ENCODE data around the gene PDPN. TPM values are rescaled to one million over a fixed set of nuclear protein-coding genes. Genes with fewer than 3 reads are reported as not detected.

PDPN gene
- total and polyA plus RNA-seq, 5 donors from 2014 or later, result not detected

- no peaks in the 10 kb centered on the region for H3K27me3 Mint-ChIP-seq
- Histone ChIP-seq H3K27ac (ENCODE audit: insufficient read depth, low read length, poor library complexity, severe bottlenecking) (no peak overlapping the region), H3K36me3 (ENCODE audit: control insufficient read depth, insufficient read depth, low read length) (no peaks in the 10 kb centered on the region), H3K4me3 (ENCODE audit: low read depth, low read length) (no peak overlapping the region), H3K27me3 (ENCODE audit: control insufficient read depth, insufficient read depth, low read length) (no peaks in the 10 kb centered on the region), H3K9me3 (ENCODE audit: control insufficient read depth in 2 of 2, low read length in 2 of 2) (no peaks in the 10 kb centered on the region), H3K4me1 (ENCODE audit: control insufficient read depth, insufficient read depth, low read length, poor library complexity, severe bottlenecking) (no peaks in the 10 kb centered on the region)
- ATAC-seq (ENCODE audit: low read depth in 2 of 2), result no peak
- H3K27ac Mint-ChIP-seq, result no peak overlapping the region
- DNase-seq, result no peak
- H3K4me3 Mint-ChIP-seq, result no peak overlapping the region
- H3K9me3 Mint-ChIP-seq, result peaks cover 0 to 2% (median 0%) of the 10 kb centered on the region in 7 donors
- no peaks in the 10 kb centered on the region for H3K4me1 Mint-ChIP-seq
- no peaks in the 10 kb centered on the region for H3K36me3 Mint-ChIP-seq
Observed at GRCh38 chr1:13604176-13604575, 20.5 kb downstream of the PDPN start.

- H3K36me3 ChIP-seq (ENCODE audit: control insufficient read depth, insufficient read depth, low read length), result no peaks in the 10 kb centered on the region
- ATAC-seq (ENCODE audit: low read depth in 2 of 2) (no peak), DNase-seq (no peak)
- H3K4me1 Mint-ChIP-seq, result no peaks in the 10 kb centered on the region
- H3K27me3 ChIP-seq (ENCODE audit: control insufficient read depth, insufficient read depth, low read length), result no peaks in the 10 kb centered on the region
- no peaks in the 10 kb centered on the region for H3K27me3 Mint-ChIP-seq
- H3K4me1 ChIP-seq (ENCODE audit: control insufficient read depth, insufficient read depth, low read length, poor library complexity, severe bottlenecking), result no peaks in the 10 kb centered on the region
- no peak overlapping the region for H3K27ac Mint-ChIP-seq
- H3K36me3 Mint-ChIP-seq, result no peaks in the 10 kb centered on the region
- no peak overlapping the region for H3K27ac ChIP-seq (ENCODE audit: insufficient read depth, low read length, poor library complexity, severe bottlenecking)
- H3K9me3 Mint-ChIP-seq, result peaks cover 0 to 2% (median 0%) of the 10 kb centered on the region in 7 donors
- H3K9me3 ChIP-seq (ENCODE audit: control insufficient read depth in 2 of 2, low read length in 2 of 2), result no peaks in the 10 kb centered on the region
- no peak overlapping the region for H3K4me3 ChIP-seq (ENCODE audit: low read depth, low read length)
- no peak overlapping the region for H3K4me3 Mint-ChIP-seq
Observed at GRCh38 chr1:13604721-13605120, 21.1 kb downstream of the PDPN start.

DNA sequence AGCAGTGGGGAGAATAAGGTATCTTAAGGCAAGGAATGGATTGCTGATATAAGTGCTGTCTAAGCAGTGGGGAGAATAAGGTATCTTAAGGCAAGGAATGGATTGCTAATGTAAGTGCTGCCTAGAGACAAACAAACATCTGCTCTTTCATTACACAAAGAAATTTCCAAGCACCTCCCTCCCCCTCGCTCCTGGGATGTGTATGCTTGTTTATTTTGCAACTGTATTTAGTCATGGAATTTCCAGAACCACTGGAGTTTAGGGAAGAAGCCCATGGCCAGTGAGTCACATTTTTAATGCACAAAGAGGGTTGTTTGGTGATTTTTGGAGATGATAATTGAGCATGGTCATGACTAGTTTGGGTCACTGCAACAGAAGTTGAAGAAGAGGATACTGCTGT lies 21.5 kb downstream of the PDPN start:
- Mint-ChIP-seq H3K36me3 (no peaks in the 10 kb centered on the region), H3K27ac (no peak overlapping the region), H3K9me3 (no peaks in the 10 kb centered on the region), H3K4me3 (no peak overlapping the region), H3K4me1 (no peaks in the 10 kb centered on the region), H3K27me3 (no peaks in the 10 kb centered on the region)
- no peaks in the 10 kb centered on the region for H3K4me1 ChIP-seq (ENCODE audit: control insufficient read depth, insufficient read depth, low read length, poor library complexity, severe bottlenecking)
- no peak for DNase-seq
- no peak for ATAC-seq (ENCODE audit: low read depth in 2 of 2)
- H3K27ac ChIP-seq (ENCODE audit: insufficient read depth, low read length, poor library complexity, severe bottlenecking), result no peak overlapping the region
- H3K9me3 ChIP-seq (ENCODE audit: control insufficient read depth in 2 of 2, low read length in 2 of 2), result no peaks in the 10 kb centered on the region
- no peaks in the 10 kb centered on the region for H3K36me3 ChIP-seq (ENCODE audit: control insufficient read depth, insufficient read depth, low read length)
- H3K27me3 ChIP-seq (ENCODE audit: control insufficient read depth, insufficient read depth, low read length), result no peaks in the 10 kb centered on the region
- no peak overlapping the region for H3K4me3 ChIP-seq (ENCODE audit: low read depth, low read length)

GRCh38 chr1:13607002-13607401 lies 23.4 kb downstream of the PDPN start:
- Mint-ChIP-seq H3K27me3 (no peaks in the 10 kb centered on the region), H3K9me3 (peaks cover 0 to 2% (median 0%) of the 10 kb centered on the region in 7 donors), H3K4me3 (no peak overlapping the region), H3K27ac (no peak overlapping the region), H3K36me3 (no peaks in the 10 kb centered on the region), H3K4me1 (no peaks in the 10 kb centered on the region)
- H3K4me3 ChIP-seq (ENCODE audit: low read depth, low read length), result no peak overlapping the region
- no peak overlapping the region for H3K27ac ChIP-seq (ENCODE audit: insufficient read depth, low read length, poor library complexity, severe bottlenecking)
- H3K36me3 ChIP-seq (ENCODE audit: control insufficient read depth, insufficient read depth, low read length), result no peaks in the 10 kb centered on the region
- ATAC-seq (ENCODE audit: low read depth in 2 of 2) (no peak), DNase-seq (no peak)
- H3K27me3 ChIP-seq (ENCODE audit: control insufficient read depth, insufficient read depth, low read length), result no peaks in the 10 kb centered on the region
- no peaks in the 10 kb centered on the region for H3K9me3 ChIP-seq (ENCODE audit: control insufficient read depth in 2 of 2, low read length in 2 of 2)
- no peaks in the 10 kb centered on the region for H3K4me1 ChIP-seq (ENCODE audit: control insufficient read depth, insufficient read depth, low read length, poor library complexity, severe bottlenecking)

DNA sequence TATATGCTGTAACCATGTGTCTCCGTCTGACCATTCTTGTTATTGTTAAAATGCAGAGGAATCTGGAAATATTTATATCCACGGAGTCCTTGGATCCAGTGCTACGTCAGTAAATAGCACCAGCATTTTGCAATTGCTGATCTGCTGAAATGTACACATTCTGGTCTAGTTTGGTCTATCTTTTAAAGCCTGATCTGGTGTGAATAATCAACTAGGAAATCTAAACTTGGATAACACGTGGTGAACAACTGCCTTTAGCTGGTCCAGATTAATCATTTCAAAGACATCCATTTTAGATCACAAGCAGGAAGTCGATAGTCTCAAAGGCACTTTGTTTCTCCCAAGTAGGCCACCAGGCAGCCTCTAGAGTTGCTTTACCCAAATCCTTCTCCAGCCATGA lies 32.6 kb downstream of the PDPN start:
- H3K4me3 ChIP-seq (ENCODE audit: low read depth, low read length), result no peak overlapping the region
- H3K36me3 ChIP-seq (ENCODE audit: control insufficient read depth, insufficient read depth, low read length), result no peaks in the 10 kb centered on the region
- H3K4me1 Mint-ChIP-seq, result no peaks in the 10 kb centered on the region
- peaks cover 7% of the 10 kb centered on the region for H3K27me3 Mint-ChIP-seq
- no peak for ATAC-seq (ENCODE audit: low read depth in 2 of 2)
- no peaks in the 10 kb centered on the region for H3K36me3 Mint-ChIP-seq
- DNase-seq, result no peak
- H3K27ac ChIP-seq (ENCODE audit: insufficient read depth, low read length, poor library complexity, severe bottlenecking), result no peak overlapping the region
- H3K4me3 Mint-ChIP-seq, result no peak overlapping the region
- H3K9me3 Mint-ChIP-seq, result peaks cover 0 to 3% (median 0%) of the 10 kb centered on the region in 7 donors
- H3K4me1 ChIP-seq (ENCODE audit: control insufficient read depth, insufficient read depth, low read length, poor library complexity, severe bottlenecking), result no peaks in the 10 kb centered on the region
- H3K27me3 ChIP-seq (ENCODE audit: control insufficient read depth, insufficient read depth, low read length), result no peaks in the 10 kb centered on the region
- no peaks in the 10 kb centered on the region for H3K9me3 ChIP-seq (ENCODE audit: control insufficient read depth in 2 of 2, low read length in 2 of 2)
- no peak overlapping the region for H3K27ac Mint-ChIP-seq

GRCh38 chr1:13617108-13617507 lies 33.5 kb downstream of the PDPN start:
- Histone ChIP-seq H3K4me3 (ENCODE audit: low read depth, low read length) (no peak overlapping the region), H3K4me1 (ENCODE audit: control insufficient read depth, insufficient read depth, low read length, poor library complexity, severe bottlenecking) (no peaks in the 10 kb centered on the region), H3K27me3 (ENCODE audit: control insufficient read depth, insufficient read depth, low read length) (no peaks in the 10 kb centered on the region), H3K9me3 (ENCODE audit: control insufficient read depth in 2 of 2, low read length in 2 of 2) (no peaks in the 10 kb centered on the region), H3K27ac (ENCODE audit: insufficient read depth, low read length, poor library complexity, severe bottlenecking) (no peak overlapping the region), H3K36me3 (ENCODE audit: control insufficient read depth, insufficient read depth, low read length) (no peaks in the 10 kb centered on the region)
- Mint-ChIP-seq H3K9me3 (peaks cover 0 to 1% (median 0%) of the 10 kb centered on the region in 7 donors), H3K4me1 (no peaks in the 10 kb centered on the region), H3K4me3 (no peak overlapping the region), H3K27me3 (peaks cover 7% of the 10 kb centered on the region), H3K36me3 (no peaks in the 10 kb centered on the region), H3K27ac (no peak overlapping the region)
- DNase-seq, result no peak
- no peak for ATAC-seq (ENCODE audit: low read depth in 2 of 2)

- Histone ChIP-seq H3K4me3 (ENCODE audit: low read depth, low read length) (no peak overlapping the region), H3K36me3 (ENCODE audit: control insufficient read depth, insufficient read depth, low read length) (no peaks in the 10 kb centered on the region), H3K27ac (ENCODE audit: insufficient read depth, low read length, poor library complexity, severe bottlenecking) (no peak overlapping the region), H3K9me3 (ENCODE audit: control insufficient read depth in 2 of 2, low read length in 2 of 2) (no peaks in the 10 kb centered on the region), H3K4me1 (ENCODE audit: control insufficient read depth, insufficient read depth, low read length, poor library complexity, severe bottlenecking) (no peaks in the 10 kb centered on the region), H3K27me3 (ENCODE audit: control insufficient read depth, insufficient read depth, low read length) (no peaks in the 10 kb centered on the region)
- H3K4me3 Mint-ChIP-seq, result no peak overlapping the region
- H3K9me3 Mint-ChIP-seq, result peaks cover 0 to 1% (median 0%) of the 10 kb centered on the region in 7 donors
- H3K27ac Mint-ChIP-seq, result no peak overlapping the region
- H3K27me3 Mint-ChIP-seq, result peaks cover 7% of the 10 kb centered on the region
- H3K4me1 Mint-ChIP-seq, result no peaks in the 10 kb centered on the region
- DNase-seq, result no peak
- ATAC-seq (ENCODE audit: low read depth in 2 of 2), result no peak
- no peaks in the 10 kb centered on the region for H3K36me3 Mint-ChIP-seq
Observed at GRCh38 chr1:13617773-13618172, 34.1 kb downstream of the PDPN start.

DNA sequence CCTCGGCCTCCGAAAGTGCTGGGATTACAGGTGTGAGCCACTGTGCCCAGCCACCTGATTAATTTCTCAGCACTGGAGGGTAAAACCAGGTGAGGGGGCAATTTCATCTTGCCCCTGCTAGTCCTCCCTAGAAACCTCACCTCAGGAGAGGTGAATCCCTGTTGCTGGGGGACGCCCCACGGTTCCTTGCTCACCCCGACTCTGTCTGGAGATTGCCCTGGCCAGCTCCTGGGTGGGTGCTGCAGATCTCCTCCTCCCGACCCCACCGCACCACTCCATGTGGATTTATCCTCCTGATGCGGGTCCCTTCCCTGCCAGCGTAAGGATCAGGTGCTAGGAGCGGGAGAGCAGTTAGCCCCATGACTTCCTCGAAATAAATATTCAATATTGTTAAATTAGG lies 34.9 kb downstream of the PDPN start:
- Histone ChIP-seq H3K27ac (ENCODE audit: insufficient read depth, low read length, poor library complexity, severe bottlenecking) (no peak overlapping the region), H3K9me3 (ENCODE audit: control insufficient read depth in 2 of 2, low read length in 2 of 2) (no peaks in the 10 kb centered on the region), H3K36me3 (ENCODE audit: control insufficient read depth, insufficient read depth, low read length) (no peaks in the 10 kb centered on the region), H3K4me3 (ENCODE audit: low read depth, low read length) (no peak overlapping the region), H3K4me1 (ENCODE audit: control insufficient read depth, insufficient read depth, low read length, poor library complexity, severe bottlenecking) (no peaks in the 10 kb centered on the region), H3K27me3 (ENCODE audit: control insufficient read depth, insufficient read depth, low read length) (no peaks in the 10 kb centered on the region)
- Mint-ChIP-seq H3K9me3 (peaks cover 0 to 1% (median 0%) of the 10 kb centered on the region in 7 donors), H3K27ac (no peak overlapping the region), H3K4me3 (no peak overlapping the region), H3K27me3 (peaks cover 7% of the 10 kb centered on the region), H3K4me1 (no peaks in the 10 kb centered on the region), H3K36me3 (no peaks in the 10 kb centered on the region)
- DNase-seq (no peak), ATAC-seq (ENCODE audit: low read depth in 2 of 2) (no peak)
